Neutrophil (primary cell): ENCODE results near the gene LCP2.

Source experiments
- H3K27ac ChIP-seq: fragments of 200-600 bp; sonication (generic); 2 replicates; pipeline ENCODE4 v1.5.1; 2016; ENCODE audit warnings: mild to moderate bottlenecking, moderate library complexity
- H3K27me3 ChIP-seq: fragments of 200-600 bp; sonication (generic); 2 replicates; pipeline ENCODE4 v1.6.0; 2016; ENCODE audit warnings: mild to moderate bottlenecking
- H3K36me3 ChIP-seq: fragments of 200-600 bp; sonication (generic); 2 replicates; pipeline ENCODE4 v1.5.1; 2017
- H3K4me1 ChIP-seq, 2 experiments: fragments of 200-600 bp in 1 of 2; sonication (generic) in 1 of 2; 1 replicate in 1 of 2; 2 replicates in 1 of 2; pipeline versions ENCODE4 v1.5.1 to v1.6.1; 2013 to 2016; ENCODE audit warnings: low read depth in 1 of 2, low read length in 1 of 2, mild to moderate bottlenecking in 1 of 2, moderate library complexity in 1 of 2; ENCODE audit not compliant: control insufficient read depth in 1 of 2, insufficient read depth in 1 of 2
- H3K4me3 ChIP-seq, 2 experiments: fragments of 200-600 bp in 1 of 2; sonication (generic) in 1 of 2; 1 replicate in 1 of 2; 2 replicates in 1 of 2; pipeline ENCODE4 v1.5.1; 2013 to 2016; ENCODE audit warnings: low read depth in 1 of 2, low read length in 1 of 2, mild to moderate bottlenecking in 1 of 2, moderate library complexity in 1 of 2
- H3K9me3 ChIP-seq: fragments of 200-600 bp; sonication (generic); 2 replicates; pipeline ENCODE4 v1.5.1; 2016
- TF ChIP-seq, protein P1 (sequence below): fragments of 200-600 bp; sonication (generic); IDR thresholded peaks from 2 replicates; pipeline ENCODE4 v1.5.1; 2016; ENCODE audit warnings: antibody characterized with exemption

Gene LCP2

DNA sequence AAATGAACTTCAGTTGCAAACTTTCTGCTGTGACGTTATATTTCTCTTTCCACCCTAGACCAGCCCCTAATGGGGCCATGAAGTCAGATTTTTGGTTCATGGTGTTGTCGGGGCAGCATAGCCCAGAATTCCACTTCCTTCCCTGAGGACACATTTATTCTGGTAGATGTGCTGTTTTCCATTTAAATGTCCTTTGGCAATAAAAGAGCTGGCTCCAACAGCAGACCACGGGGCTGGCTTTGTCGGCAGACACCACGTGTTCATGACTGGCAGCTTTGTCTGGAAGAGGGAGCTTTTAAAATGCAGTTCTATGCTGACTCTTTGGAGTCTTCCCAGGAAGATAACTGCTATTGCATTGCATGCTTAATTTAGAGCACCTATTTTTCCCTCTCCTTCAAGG is 17.6 kb upstream of the LCP2 start:
- TF ChIP-seq, protein P1, sequence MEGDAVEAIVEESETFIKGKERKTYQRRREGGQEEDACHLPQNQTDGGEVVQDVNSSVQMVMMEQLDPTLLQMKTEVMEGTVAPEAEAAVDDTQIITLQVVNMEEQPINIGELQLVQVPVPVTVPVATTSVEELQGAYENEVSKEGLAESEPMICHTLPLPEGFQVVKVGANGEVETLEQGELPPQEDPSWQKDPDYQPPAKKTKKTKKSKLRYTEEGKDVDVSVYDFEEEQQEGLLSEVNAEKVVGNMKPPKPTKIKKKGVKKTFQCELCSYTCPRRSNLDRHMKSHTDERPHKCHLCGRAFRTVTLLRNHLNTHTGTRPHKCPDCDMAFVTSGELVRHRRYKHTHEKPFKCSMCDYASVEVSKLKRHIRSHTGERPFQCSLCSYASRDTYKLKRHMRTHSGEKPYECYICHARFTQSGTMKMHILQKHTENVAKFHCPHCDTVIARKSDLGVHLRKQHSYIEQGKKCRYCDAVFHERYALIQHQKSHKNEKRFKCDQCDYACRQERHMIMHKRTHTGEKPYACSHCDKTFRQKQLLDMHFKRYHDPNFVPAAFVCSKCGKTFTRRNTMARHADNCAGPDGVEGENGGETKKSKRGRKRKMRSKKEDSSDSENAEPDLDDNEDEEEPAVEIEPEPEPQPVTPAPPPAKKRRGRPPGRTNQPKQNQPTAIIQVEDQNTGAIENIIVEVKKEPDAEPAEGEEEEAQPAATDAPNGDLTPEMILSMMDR, result no peak
- Histone ChIP-seq H3K27me3 (no peaks in the 10 kb centered on the region), H3K4me1 (peaks cover 75 to 79% of the 10 kb centered on the region in 2 experiments), H3K36me3 (no peaks in the 10 kb centered on the region), H3K4me3 (no peak overlapping the region), H3K9me3 (no peaks in the 10 kb centered on the region), H3K27ac (peak overlapping the region; percentile 97)

DNA sequence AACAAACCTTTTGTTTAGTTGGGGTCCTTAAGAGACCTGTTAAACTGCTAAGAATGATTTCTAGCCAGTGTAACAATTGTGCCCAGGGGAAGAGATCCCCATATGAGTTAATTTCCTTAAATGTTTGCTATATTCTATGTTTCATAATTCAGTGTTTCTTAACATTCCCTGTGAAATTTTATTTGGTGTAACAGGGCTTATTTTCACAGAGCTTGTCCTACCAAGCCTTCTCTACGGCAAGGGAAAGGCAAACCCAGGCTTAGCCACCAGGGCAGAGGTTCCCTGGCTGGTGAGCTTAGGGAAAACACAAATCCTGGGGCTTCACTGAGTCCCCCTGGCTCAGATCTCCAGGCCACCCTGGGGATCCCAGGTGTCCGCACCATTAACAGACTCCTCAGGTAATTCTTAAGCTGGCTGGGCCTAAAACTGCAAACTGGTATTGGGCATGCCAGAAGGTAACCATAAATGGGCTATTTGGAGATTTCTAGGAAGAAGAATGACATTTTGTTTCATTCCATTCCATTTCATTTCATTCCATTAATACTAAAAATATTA is 17.0 kb upstream of the LCP2 start:
- H3K4me3 ChIP-seq, result no peak overlapping the region
- no peaks in the 10 kb centered on the region for H3K9me3 ChIP-seq
- H3K27ac ChIP-seq, result peak overlapping the region; percentile 97
- no peaks in the 10 kb centered on the region for H3K36me3 ChIP-seq
- H3K27me3 ChIP-seq, result no peaks in the 10 kb centered on the region
- H3K4me1 ChIP-seq, result peaks cover 80 to 84% of the 10 kb centered on the region in 2 experiments
- TF ChIP-seq, protein P1, result no peak

DNA sequence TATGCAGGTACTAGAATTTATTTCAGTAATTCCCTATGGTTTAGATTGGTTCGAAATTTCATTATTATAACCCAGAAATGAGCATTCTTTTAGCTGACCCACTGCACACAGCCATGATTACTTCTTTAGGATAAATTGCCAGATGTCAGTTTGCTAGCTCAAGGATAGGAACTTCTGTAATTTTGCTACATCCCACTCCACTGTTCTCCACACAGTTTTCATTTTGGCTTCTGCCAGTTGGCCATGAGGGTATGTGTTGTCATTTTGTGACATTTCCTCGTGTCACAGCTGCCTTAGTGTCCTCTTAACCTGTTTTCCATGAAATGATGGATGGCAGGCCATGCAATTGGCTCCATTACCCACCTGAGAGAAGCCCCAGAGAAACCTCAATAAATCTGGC is 16.2 kb upstream of the LCP2 start:
- H3K27ac ChIP-seq, result peak overlapping the region; percentile 97
- H3K36me3 ChIP-seq, result no peaks in the 10 kb centered on the region
- no peak overlapping the region for H3K4me3 ChIP-seq
- H3K27me3 ChIP-seq, result no peaks in the 10 kb centered on the region
- peaks cover 86 to 90% of the 10 kb centered on the region in 2 experiments for H3K4me1 ChIP-seq
- no peaks in the 10 kb centered on the region for H3K9me3 ChIP-seq
- TF ChIP-seq, protein P1, result no peak

DNA sequence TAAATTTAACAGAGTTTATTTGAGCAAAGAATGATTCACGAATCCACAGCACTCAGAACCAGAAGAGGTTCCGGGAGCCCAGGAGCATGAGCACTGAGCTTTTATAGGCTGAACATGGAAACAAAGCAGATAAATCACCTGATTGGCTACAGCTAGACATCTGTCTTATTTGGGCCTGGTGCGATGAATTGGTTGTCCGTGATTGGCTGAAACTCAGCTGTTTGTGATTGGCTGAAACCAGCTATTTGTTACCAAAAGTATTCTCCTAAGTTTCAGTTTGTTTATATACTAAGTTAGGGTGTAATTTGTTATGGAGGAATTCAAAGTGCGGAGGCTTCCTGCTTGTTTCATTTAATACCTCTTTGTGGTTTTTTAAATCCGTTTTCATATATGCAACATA is 15.8 kb upstream of the LCP2 start:
- H3K27ac ChIP-seq, result peak overlapping the region; percentile 97
- H3K9me3 ChIP-seq, result no peaks in the 10 kb centered on the region
- H3K27me3 ChIP-seq, result no peaks in the 10 kb centered on the region
- peak overlapping the region in 1 of 2 experiments; percentile 53 for H3K4me3 ChIP-seq
- TF ChIP-seq, protein P1, result no peak
- peaks cover 91% of the 10 kb centered on the region in 2 experiments for H3K4me1 ChIP-seq
- no peaks in the 10 kb centered on the region for H3K36me3 ChIP-seq

DNA sequence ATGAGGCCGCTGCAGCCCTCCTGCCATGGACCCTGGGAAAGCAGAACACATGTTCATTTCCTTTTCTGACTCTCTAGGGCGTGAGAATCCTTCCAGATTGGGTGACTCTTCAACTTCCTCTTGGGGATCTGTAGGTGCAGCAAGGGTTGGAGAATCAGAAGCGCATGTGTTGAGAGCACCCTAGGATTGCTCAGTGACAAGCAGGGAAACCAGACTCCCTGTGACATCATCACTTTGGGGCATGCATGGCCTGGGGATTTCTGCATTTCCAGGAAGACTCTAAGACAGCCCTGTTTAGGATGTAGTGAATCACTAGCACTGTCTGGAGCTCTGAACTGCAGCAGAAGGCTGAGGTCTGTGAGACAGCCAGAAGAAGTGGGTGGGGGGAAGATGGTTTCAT is 15.1 kb upstream of the LCP2 start:
- TF ChIP-seq, protein P1, result peak; percentile 37
- Histone ChIP-seq H3K9me3 (no peaks in the 10 kb centered on the region), H3K27ac (peak overlapping the region; percentile 97), H3K36me3 (no peaks in the 10 kb centered on the region), H3K27me3 (no peaks in the 10 kb centered on the region), H3K4me3 (peak overlapping the region; percentile 49 to 53), H3K4me1 (peaks cover 91 to 94% of the 10 kb centered on the region in 2 experiments)

DNA sequence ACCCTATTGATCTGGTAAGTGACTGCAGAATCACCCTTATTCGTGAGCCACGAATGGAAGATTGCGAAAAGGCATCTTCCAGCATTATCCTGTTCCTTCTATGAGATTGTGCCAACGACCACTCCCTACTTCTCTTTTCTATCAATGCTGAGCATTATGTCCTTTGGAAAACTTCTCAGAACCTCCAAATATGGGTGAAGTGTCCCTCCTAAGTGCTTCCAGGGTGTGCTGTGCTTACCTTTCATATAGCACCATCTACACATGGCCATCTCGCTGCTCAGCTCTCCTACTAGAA is 14.7 kb upstream of the LCP2 start:
- TF ChIP-seq, protein P1, result no peak
- H3K9me3 ChIP-seq, result no peaks in the 10 kb centered on the region
- peak overlapping the region; percentile 97 for H3K27ac ChIP-seq
- peak overlapping the region; percentile 49 to 53 for H3K4me3 ChIP-seq
- H3K27me3 ChIP-seq, result no peaks in the 10 kb centered on the region
- no peaks in the 10 kb centered on the region for H3K36me3 ChIP-seq
- peaks cover 89 to 93% of the 10 kb centered on the region in 2 experiments for H3K4me1 ChIP-seq
